Hepatocyte (in vitro differentiated cells): ENCODE results near the gene ANKFN1.

Source experiments
- CTCF ChIP-seq: fragments of 200-600 bp; sonication (generic); IDR thresholded peaks from 2 replicates; pipeline ENCODE4 v1.5.1; 2016; ENCODE audit warnings: antibody characterized with exemption, mild to moderate bottlenecking; ENCODE audit not compliant: poor library complexity
- EZH2 ChIP-seq: fragments of 200-600 bp; sonication (generic); IDR thresholded peaks from 2 replicates; pipeline ENCODE4 v1.6.1; 2016; ENCODE audit warnings: antibody characterized with exemption, mild to moderate bottlenecking, borderline replicate concordance
- EZH2phosphoT487 ChIP-seq: fragments of 200-600 bp; sonication (generic); IDR thresholded peaks from one replicate; pipeline ENCODE4 v1.6.1; 2018; ENCODE audit warnings: antibody characterized with exemption, mild to moderate bottlenecking, low read depth, moderate library complexity; ENCODE audit not compliant: unreplicated experiment, severe bottlenecking

GRCh38 chr17:56549501-56549900 lies 396.2 kb downstream of the ANKFN1 start:
- TF ChIP-seq EZH2 (no peak), CTCF (no peak), EZH2phosphoT487 (no peak)
